Hepatocyte (in vitro differentiated cells): Measurements from ENCODE around the gene CHRM1.

Experiments
- EZH2 ChIP-seq: fragments of 200-600 bp; sonication (generic); IDR thresholded peaks from 2 replicates; pipeline ENCODE4 v1.6.1; 2016; ENCODE audit warnings: antibody characterized with exemption, mild to moderate bottlenecking, borderline replicate concordance
- EZH2phosphoT487 ChIP-seq: fragments of 200-600 bp; sonication (generic); IDR thresholded peaks from one replicate; pipeline ENCODE4 v1.6.1; 2018; ENCODE audit warnings: antibody characterized with exemption, mild to moderate bottlenecking, low read depth, moderate library complexity; ENCODE audit not compliant: unreplicated experiment, severe bottlenecking
- TF ChIP-seq, protein P1 (sequence below): fragments of 200-600 bp; sonication (generic); IDR thresholded peaks from 2 replicates; pipeline ENCODE4 v1.5.1; 2016; ENCODE audit warnings: antibody characterized with exemption, mild to moderate bottlenecking; ENCODE audit not compliant: poor library complexity

- TF ChIP-seq, protein P1, sequence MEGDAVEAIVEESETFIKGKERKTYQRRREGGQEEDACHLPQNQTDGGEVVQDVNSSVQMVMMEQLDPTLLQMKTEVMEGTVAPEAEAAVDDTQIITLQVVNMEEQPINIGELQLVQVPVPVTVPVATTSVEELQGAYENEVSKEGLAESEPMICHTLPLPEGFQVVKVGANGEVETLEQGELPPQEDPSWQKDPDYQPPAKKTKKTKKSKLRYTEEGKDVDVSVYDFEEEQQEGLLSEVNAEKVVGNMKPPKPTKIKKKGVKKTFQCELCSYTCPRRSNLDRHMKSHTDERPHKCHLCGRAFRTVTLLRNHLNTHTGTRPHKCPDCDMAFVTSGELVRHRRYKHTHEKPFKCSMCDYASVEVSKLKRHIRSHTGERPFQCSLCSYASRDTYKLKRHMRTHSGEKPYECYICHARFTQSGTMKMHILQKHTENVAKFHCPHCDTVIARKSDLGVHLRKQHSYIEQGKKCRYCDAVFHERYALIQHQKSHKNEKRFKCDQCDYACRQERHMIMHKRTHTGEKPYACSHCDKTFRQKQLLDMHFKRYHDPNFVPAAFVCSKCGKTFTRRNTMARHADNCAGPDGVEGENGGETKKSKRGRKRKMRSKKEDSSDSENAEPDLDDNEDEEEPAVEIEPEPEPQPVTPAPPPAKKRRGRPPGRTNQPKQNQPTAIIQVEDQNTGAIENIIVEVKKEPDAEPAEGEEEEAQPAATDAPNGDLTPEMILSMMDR, result no peak
- no peak for TF ChIP-seq EZH2phosphoT487
- no peak for TF ChIP-seq EZH2
These were observed 32.1 kb downstream of the CHRM1 start for GRCh38 chr11:62889126-62889483.
